ENCODE data around the gene TYMP. TPM values are rescaled to one million over a fixed set of nuclear protein-coding genes. Genes with fewer than 3 reads are reported as not detected.

The TYMP gene
- total RNA-seq, 2 experiments from 2014 or later: 9.9 to 10.0 TPM

DNA sequence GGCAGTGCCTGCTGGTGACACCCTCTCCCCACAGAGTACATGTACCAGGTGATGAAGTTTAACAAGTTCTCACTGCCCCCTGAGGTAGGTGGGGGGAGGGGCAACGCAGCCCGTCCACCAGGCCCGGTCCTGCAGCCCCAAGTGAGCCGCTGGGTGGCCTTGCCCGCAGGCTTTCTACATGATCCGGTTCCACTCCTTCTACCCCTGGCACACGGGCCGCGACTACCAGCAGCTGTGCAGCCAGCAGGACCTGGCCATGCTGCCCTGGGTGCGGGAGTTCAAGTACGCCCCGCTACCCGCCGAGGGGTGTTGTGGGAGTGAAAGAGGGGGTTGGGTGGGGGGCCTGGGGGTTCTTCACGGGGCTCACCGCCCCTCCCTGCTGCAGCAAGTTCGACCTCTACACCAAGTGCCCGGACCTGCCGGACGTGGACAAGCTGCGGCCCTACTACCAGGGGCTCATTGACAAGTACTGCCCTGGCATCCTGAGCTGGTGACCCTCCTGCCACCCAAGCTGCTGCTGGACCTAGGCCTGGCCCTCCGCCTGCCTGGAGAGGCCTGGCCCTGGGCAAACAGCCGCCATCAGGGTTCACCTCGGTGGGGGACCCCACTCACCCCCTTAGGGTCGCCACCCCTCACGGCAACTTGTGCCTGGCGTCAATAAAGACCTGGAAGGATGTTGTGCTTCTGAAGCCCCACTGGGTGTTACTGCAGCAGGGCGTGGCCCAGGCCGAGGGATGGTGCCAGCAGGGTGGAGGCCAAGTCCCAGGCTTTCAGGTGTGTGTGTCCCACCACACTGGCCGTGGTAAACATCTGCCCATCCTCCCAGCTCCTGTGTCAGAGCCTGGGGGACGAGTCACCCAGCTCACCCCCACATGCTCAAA is 40.2 kb downstream of the TYMP start:
- intact Hi-C loops (cut with DNase I, micrococcal nuclease): no loop called here
- CTCF ChIA-PET: no interaction called here

GRCh38 chr22:50488886-50489285 is 40.9 kb downstream of the TYMP start:
- H3K36me3 Mint-ChIP-seq (ENCODE audit: low read depth): no peaks in the 10 kb centered on the region
- H3K27ac ChIP-seq (ENCODE audit: low read depth in 1 of 2, low read length in 2 of 2): no peak overlapping the region
- no peak overlapping the region for H3K4me3 Mint-ChIP-seq
- CTCF ChIA-PET: no interaction called here
- no peak overlapping the region for H3K4me3 ChIP-seq (ENCODE audit: low read length)
- TF ChIP-seq, protein P1, sequence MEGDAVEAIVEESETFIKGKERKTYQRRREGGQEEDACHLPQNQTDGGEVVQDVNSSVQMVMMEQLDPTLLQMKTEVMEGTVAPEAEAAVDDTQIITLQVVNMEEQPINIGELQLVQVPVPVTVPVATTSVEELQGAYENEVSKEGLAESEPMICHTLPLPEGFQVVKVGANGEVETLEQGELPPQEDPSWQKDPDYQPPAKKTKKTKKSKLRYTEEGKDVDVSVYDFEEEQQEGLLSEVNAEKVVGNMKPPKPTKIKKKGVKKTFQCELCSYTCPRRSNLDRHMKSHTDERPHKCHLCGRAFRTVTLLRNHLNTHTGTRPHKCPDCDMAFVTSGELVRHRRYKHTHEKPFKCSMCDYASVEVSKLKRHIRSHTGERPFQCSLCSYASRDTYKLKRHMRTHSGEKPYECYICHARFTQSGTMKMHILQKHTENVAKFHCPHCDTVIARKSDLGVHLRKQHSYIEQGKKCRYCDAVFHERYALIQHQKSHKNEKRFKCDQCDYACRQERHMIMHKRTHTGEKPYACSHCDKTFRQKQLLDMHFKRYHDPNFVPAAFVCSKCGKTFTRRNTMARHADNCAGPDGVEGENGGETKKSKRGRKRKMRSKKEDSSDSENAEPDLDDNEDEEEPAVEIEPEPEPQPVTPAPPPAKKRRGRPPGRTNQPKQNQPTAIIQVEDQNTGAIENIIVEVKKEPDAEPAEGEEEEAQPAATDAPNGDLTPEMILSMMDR (IDR thresholded peaks at IDR 0.05): no peak
- peaks cover 12% of the 10 kb centered on the region for H3K4me1 ChIP-seq (ENCODE audit: insufficient read depth, low read length)
- ATAC-seq (ENCODE audit: poor library complexity) (no peak), DNase-seq (peak in 1 of 14 experiments; percentile 11)
- no peaks in the 10 kb centered on the region for H3K9me3 Mint-ChIP-seq
- POLR2A ChIA-PET: no interaction called here
- no peaks in the 10 kb centered on the region for H3K36me3 ChIP-seq (ENCODE audit: insufficient read depth, low read length)
- no peaks in the 10 kb centered on the region for H3K27me3 ChIP-seq (ENCODE audit: control insufficient read depth in 1 of 2, insufficient read depth in 2 of 2, low read length in 2 of 2)
- intact Hi-C loops (cut with DNase I, micrococcal nuclease): no loop called here
- H3K27me3 Mint-ChIP-seq: no peaks in the 10 kb centered on the region
- peaks cover 12% of the 10 kb centered on the region for H3K4me1 Mint-ChIP-seq (ENCODE audit: low read depth)
- no peaks in the 10 kb centered on the region for H3K9me3 ChIP-seq (ENCODE audit: control insufficient read depth in 1 of 2, insufficient read depth in 1 of 2, low read length in 2 of 2)
- no peak overlapping the region for H3K27ac Mint-ChIP-seq

More for the DNA sequence above, 40.2 kb downstream of the TYMP start:
- Mint-ChIP-seq H3K4me3 (no peak overlapping the region), H3K27me3 (no peaks in the 10 kb centered on the region), H3K9me3 (no peaks in the 10 kb centered on the region), H3K36me3 (ENCODE audit: low read depth) (no peaks in the 10 kb centered on the region), H3K27ac (no peak overlapping the region), H3K4me1 (ENCODE audit: low read depth) (peaks cover 12% of the 10 kb centered on the region)
- DNase-seq (peak in 1 of 14 experiments; percentile 15), ATAC-seq (ENCODE audit: poor library complexity) (no peak)
- peaks cover 12% of the 10 kb centered on the region for H3K4me1 ChIP-seq (ENCODE audit: insufficient read depth, low read length)
- POLR2A ChIA-PET: no interaction called here
- TF ChIP-seq, protein P1 (IDR thresholded peaks at IDR 0.05): no peak
- no peaks in the 10 kb centered on the region for H3K27me3 ChIP-seq (ENCODE audit: control insufficient read depth in 1 of 2, insufficient read depth in 2 of 2, low read length in 2 of 2)
- H3K4me3 ChIP-seq (ENCODE audit: low read length): no peak overlapping the region
- H3K36me3 ChIP-seq (ENCODE audit: insufficient read depth, low read length): no peaks in the 10 kb centered on the region
- no peak overlapping the region for H3K27ac ChIP-seq (ENCODE audit: low read depth in 1 of 2, low read length in 2 of 2)
- H3K9me3 ChIP-seq (ENCODE audit: control insufficient read depth in 1 of 2, insufficient read depth in 1 of 2, low read length in 2 of 2): no peaks in the 10 kb centered on the region

GRCh38 chr22:50488006-50488677 is 41.7 kb downstream of the TYMP start:
- no peak for ATAC-seq (ENCODE audit: poor library complexity)
- H3K4me3 ChIP-seq (ENCODE audit: low read length): no peak overlapping the region
- ChIA-PET CTCF (no interaction called here), POLR2A (no interaction called here)
- H3K9me3 ChIP-seq (ENCODE audit: control insufficient read depth in 1 of 2, insufficient read depth in 1 of 2, low read length in 2 of 2): no peaks in the 10 kb centered on the region
- Mint-ChIP-seq H3K27ac (no peak overlapping the region), H3K27me3 (no peaks in the 10 kb centered on the region), H3K4me3 (no peak overlapping the region), H3K4me1 (ENCODE audit: low read depth) (peaks cover 12% of the 10 kb centered on the region), H3K36me3 (ENCODE audit: low read depth) (no peaks in the 10 kb centered on the region), H3K9me3 (no peaks in the 10 kb centered on the region)
- TF ChIP-seq, protein P1 (IDR thresholded peaks at IDR 0.05): no peak
- no peaks in the 10 kb centered on the region for H3K36me3 ChIP-seq (ENCODE audit: insufficient read depth, low read length)
- intact Hi-C loops (cut with DNase I, micrococcal nuclease): no loop called here
- peaks cover 12% of the 10 kb centered on the region for H3K4me1 ChIP-seq (ENCODE audit: insufficient read depth, low read length)
- no peak for DNase-seq
- no peak overlapping the region for H3K27ac ChIP-seq (ENCODE audit: low read depth in 1 of 2, low read length in 2 of 2)
- no peaks in the 10 kb centered on the region for H3K27me3 ChIP-seq (ENCODE audit: control insufficient read depth in 1 of 2, insufficient read depth in 2 of 2, low read length in 2 of 2)

Data from CD4-positive, alpha-beta T cell (primary cell).